K562 (cell line): ENCODE data around the gene DYSF. TPM values are rescaled to one million over a fixed set of nuclear protein-coding genes. Genes with fewer than 3 reads are reported as not detected.

Source experiments
- ATAC-seq: fragments of 200-7000 bp; cut with Tn5 transposase; 3 replicates; pipeline ENCODE4 v1.9.1; 2020; ENCODE audit warnings: moderate library complexity
- BruUV-seq: library from RNA; stranded (reverse); fragments of 400-500 nt; replicated peaks from 2 replicates; lab custom pipeline; 2021; lab: Mats Ljungman, UMichigan
- CTCF ChIA-PET: fragments of 300-600 bp; formaldehyde crosslinking; extraction: SDS; loops from one replicate; lab custom pipeline; 2021; ENCODE audit warnings: low intra/inter-chr PET ratio; lab: Yijun Ruan, JAX
- POLR2A ChIA-PET: fragments of 300-600, 350-650 bp; sonication (Branson Sonifier 250); formaldehyde crosslinking; extraction: SDS; loops from one replicate; lab custom pipeline; 2021; ENCODE audit warnings: antibody characterized with exemption, inconsistent platforms; lab: Yijun Ruan, JAX
- DNase-seq, 4 experiments: peaks; one replicate each; pipeline versions ENCODE4 v3.0.0 to v3.0.0-alpha.2; 2011 to 2018; ENCODE audit warnings: low spot score in 3 of 4, mixed read lengths in 3 of 4; ENCODE audit errors: extremely low read depth in 1 of 4
- FAIRE-seq: peaks from 2 replicates; lab custom pipeline; 2011; peaks lifted over from hg19 to GRCh38; lab: Jason Lieb, UNC
- H2AFZ ChIP-seq: 2 replicates; pipeline ENCODE4 v1.6.0; 2011; ENCODE audit warnings: low read depth, low read length, control low read depth, inconsistent platforms
- H3K27ac ChIP-seq: fragments of 200-600 bp; 3 replicates; pipeline ENCODE4 v1.8.0; 2011; ENCODE audit warnings: low read depth, mild to moderate bottlenecking, control low read depth, inconsistent platforms, low read length, moderate library complexity, mixed read lengths; ENCODE audit errors: extremely low read depth
- H3K27me3 ChIP-seq, 2 experiments: fragments of 300-600 bp in 1 of 2; 2 replicates in 1 of 2; 3 replicates in 1 of 2; pipeline versions ENCODE4 v1.6.0 to v1.8.0; 2011; ENCODE audit warnings: inconsistent platforms in 2 of 2, low read length in 2 of 2, mild to moderate bottlenecking in 1 of 2, mixed read lengths in 1 of 2, moderate library complexity in 1 of 2; ENCODE audit not compliant: control insufficient read depth in 2 of 2, insufficient read depth in 2 of 2
- H3K36me3 ChIP-seq: fragments of 300-600 bp; 3 replicates; pipeline ENCODE4 v1.8.0; 2011; ENCODE audit warnings: mild to moderate bottlenecking, low read length, inconsistent platforms; ENCODE audit not compliant: control insufficient read depth, insufficient read depth
- H3K4me1 ChIP-seq, 2 experiments: fragments of 200-600 bp in 1 of 2; replicated peaks in 1 of 2; 2 replicates in 1 of 2; 3 replicates in 1 of 2; pipeline versions ENCODE4 v1.5.1 to v1.8.0; 2011; ENCODE audit warnings: inconsistent platforms in 2 of 2, low read length in 2 of 2, mild to moderate bottlenecking in 1 of 2, mixed read lengths in 1 of 2, moderate library complexity in 1 of 2; ENCODE audit not compliant: control insufficient read depth in 2 of 2, insufficient read depth in 2 of 2
- H3K4me2 ChIP-seq: 2 replicates; pipeline ENCODE4 v1.6.1; 2011; ENCODE audit warnings: low read length, control low read depth, inconsistent platforms, mixed read lengths; ENCODE audit not compliant: insufficient read depth
- H3K4me3 ChIP-seq: fragments of 200-600 bp; sonication (generic), shearing (Covaris generic); 2 replicates; pipeline ENCODE4 v1.5.1; 2016; ENCODE audit warnings: control low read depth, inconsistent platforms
- H3K79me2 ChIP-seq: fragments of 200-600 bp; 3 replicates; pipeline ENCODE4 v1.8.0; 2011; ENCODE audit warnings: low read length, inconsistent platforms; ENCODE audit not compliant: control insufficient read depth, insufficient read depth
- H3K9ac ChIP-seq, 2 experiments: 2 replicates each; pipeline versions ENCODE4 v1.6.0 to v1.6.1; 2011; ENCODE audit warnings: low read depth in 2 of 2, low read length in 2 of 2, control low read depth in 1 of 2, inconsistent platforms in 1 of 2, mild to moderate bottlenecking in 1 of 2, mixed read lengths in 1 of 2; ENCODE audit not compliant: insufficient read depth in 1 of 2
- H3K9me1 ChIP-seq: one replicate; pipeline ENCODE4 v1.6.0; 2011; ENCODE audit warnings: inconsistent platforms, mild to moderate bottlenecking, low read length, moderate library complexity; ENCODE audit not compliant: control insufficient read depth, insufficient read depth
- H3K9me3 ChIP-seq: replicated peaks from 2 replicates; pipeline ENCODE4 v1.5.1; 2011; ENCODE audit warnings: low read depth, low read length, inconsistent platforms; ENCODE audit not compliant: control insufficient read depth, insufficient read depth
- H4K20me1 ChIP-seq: replicated peaks from 2 replicates; pipeline ENCODE4 v1.6.1; 2011; ENCODE audit warnings: low read length, inconsistent platforms, mixed read lengths; ENCODE audit not compliant: control insufficient read depth, insufficient read depth
- CBFA2T3 ChIP-seq: fragments of 450-650 bp; IDR thresholded peaks from 2 replicates; pipeline ENCODE4 v1.6.1; 2017
- CTBP1 ChIP-seq: fragments of 450-650 bp; IDR thresholded peaks from 2 replicates; pipeline ENCODE4 v1.6.1; 2016; ENCODE audit warnings: borderline replicate concordance
- E2F6 ChIP-seq, 2 experiments: IDR thresholded peaks; 2 replicates each; pipeline ENCODE4 v1.6.1; 2011; ENCODE audit warnings: borderline replicate concordance in 1 of 2, control low read depth in 1 of 2, low read depth in 1 of 2, low read length in 1 of 2, mild to moderate bottlenecking in 1 of 2, mixed read lengths in 1 of 2, moderate library complexity in 1 of 2; ENCODE audit not compliant: insufficient read depth in 1 of 2, insufficient read length in 1 of 2, poor library complexity in 1 of 2, severe bottlenecking in 1 of 2; ENCODE audit errors: extremely low read depth in 1 of 2
- EP300 ChIP-seq: IDR thresholded peaks from 2 replicates; pipeline ENCODE4 v1.6.1; 2012; ENCODE audit warnings: low read length, improper control_type of control experiment
- EZH2 ChIP-seq: IDR thresholded peaks from 2 replicates; pipeline ENCODE4 v1.6.1; 2012; ENCODE audit warnings: low read depth, mild to moderate bottlenecking, inconsistent platforms, low read length, borderline replicate concordance
- FOXA3 ChIP-seq, 2 experiments: fragments of 450-650 bp in 1 of 2; sonication (generic) in 1 of 2; formaldehyde crosslinking; IDR thresholded peaks in 1 of 2; conservative IDR thresholded peaks in 1 of 2; 2 replicates each; pipeline versions ENCODE4 v1.4.0 to v1.8.0; 2020 to 2022; ENCODE audit warnings: mild to moderate bottlenecking in 2 of 2, missing genetic modification reagents in 1 of 2
- FOXJ3 ChIP-seq: sonication (generic); formaldehyde crosslinking; IDR thresholded peaks from 2 replicates; pipeline ENCODE4 v1.4.0; 2020; ENCODE audit warnings: mild to moderate bottlenecking, missing genetic modification reagents
- HDGF ChIP-seq: fragments of 450-650 bp; IDR thresholded peaks from 2 replicates; pipeline ENCODE4 v1.6.1; 2016
- NCOA2 ChIP-seq, 2 experiments: fragments of 450-650 bp; IDR thresholded peaks; 2 replicates each; pipeline ENCODE4 v1.6.1; 2018; ENCODE audit warnings: mild to moderate bottlenecking in 2 of 2, moderate library complexity in 1 of 2; ENCODE audit not compliant: partially characterized antibody in 2 of 2
- NFE2 ChIP-seq: IDR thresholded peaks from 2 replicates; pipeline ENCODE4 v1.6.1; 2014; ENCODE audit warnings: antibody characterized with exemption, low read depth
- NRF1 ChIP-seq, 2 experiments: fragments of 450-650 bp; IDR thresholded peaks in 1 of 2; conservative IDR thresholded peaks in 1 of 2; 2 replicates each; pipeline ENCODE4 v1.6.1; 2014; ENCODE audit warnings: mild to moderate bottlenecking in 2 of 2
- PHF8 ChIP-seq: fragments of 200-600 bp; sonication (generic); IDR thresholded peaks from 2 replicates; pipeline ENCODE4 v1.6.1; 2012; ENCODE audit warnings: mixed run types, mild to moderate bottlenecking, inconsistent platforms, low read length, moderate library complexity, borderline replicate concordance
- POLR2AphosphoS5 ChIP-seq: IDR thresholded peaks from 2 replicates; pipeline ENCODE4 v1.6.1; 2011; ENCODE audit warnings: mild to moderate bottlenecking, low read depth, low read length, moderate library complexity; ENCODE audit not compliant: control insufficient read depth, insufficient read depth
- PTRF ChIP-seq: fragments of 450-650 bp; IDR thresholded peaks from 2 replicates; pipeline ENCODE4 v1.6.1; 2016; ENCODE audit warnings: mild to moderate bottlenecking, missing genetic modification characterization, missing compliant biosample characterization
- RFX7 ChIP-seq: fragments of 250-450 bp; sonication (Bioruptor Pico); IDR thresholded peaks from 2 replicates; pipeline ENCODE4 v1.5.1; 2021; ENCODE audit warnings: mild to moderate bottlenecking
- RNF2 ChIP-seq: sonication (generic); IDR thresholded peaks from 2 replicates; pipeline ENCODE4 v1.6.1; 2016
- TFAP4 ChIP-seq: sonication (generic); formaldehyde crosslinking; IDR thresholded peaks from 2 replicates; pipeline ENCODE4 v1.8.0; 2022; ENCODE audit warnings: missing genetic modification reagents, mild to moderate bottlenecking, moderate library complexity, borderline replicate concordance
- ZBTB17 ChIP-seq: fragments of 450-650 bp; formaldehyde crosslinking; IDR thresholded peaks from 2 replicates; pipeline ENCODE4 v1.4.0; 2020; ENCODE audit warnings: mild to moderate bottlenecking
- ZBTB34 ChIP-seq: fragments of 250-450 bp; sonication (Bioruptor Pico); IDR thresholded peaks from 2 replicates; pipeline ENCODE4 v1.8.0; 2021; ENCODE audit warnings: mild to moderate bottlenecking, moderate library complexity
- ZNF583 ChIP-seq: fragments of 250-450 bp; sonication (Bioruptor Pico); IDR thresholded peaks from 2 replicates; pipeline ENCODE4 v1.4.0; 2020
- ZNF589 ChIP-seq: fragments of 200-800 bp; sonication (Bioruptor generic); IDR thresholded peaks from 2 replicates; pipeline ENCODE4 v1.6.1; 2016; ENCODE audit warnings: low read depth, missing genetic modification characterization, missing compliant biosample characterization
- ZNF717 ChIP-seq: fragments of 250-450 bp; sonication (Bioruptor Pico); IDR thresholded peaks from 2 replicates; pipeline ENCODE4 v1.5.0; 2021
- WGBS: fragments of 100-300 bp; shearing (Covaris generic); methylation state at CpG from one replicate; pipeline ENCODE4 v1.1.6; 2016; ENCODE audit warnings: low coverage, mixed read lengths; ENCODE audit not compliant: insufficient coverage; ENCODE audit errors: missing lambda C conversion rate; 5-methylcytosine and 5-hydroxymethylcytosine counted together
- in situ Hi-C: fragments of 300-500 bp; cut with MboI; formaldehyde crosslinking; loops from 4 replicates; pipeline ENCODE4 v1.15.0; 2018; ENCODE audit warnings: inconsistent platforms, mixed read lengths
- intact Hi-C: fragments of 100-400 bp; cut with micrococcal nuclease; formaldehyde crosslinking; loops from 2 replicates; pipeline ENCODE4 v1.14.2; 2022
- polyA plus RNA-seq, 8 experiments: library from polyadenylated mRNA; depleted of rRNA in 4 of 8; stranded (reverse) in 5 of 8; unstranded in 3 of 8; fragments of >200 nt; fragmentation: Nextera tagmentation in 2 of 8; fragmentation: Illumina TruSeq in 1 of 8; extraction: Ambion mirVana in 2 of 8; extraction: Trizol in 1 of 8; gene quantifications; 2 replicates each; pipeline versions ENCODE4 v1.2.1 to v1.2.3, GENCODE V29; 2011 to 2014; ENCODE audit warnings: inconsistent platforms in 1 of 8, missing spikeins in 1 of 8
- total RNA-seq, 7 experiments: library from RNA; depleted of rRNA in 6 of 7; stranded (reverse); fragments of >200 nt in 6 of 7; fragmentation: Illumina TruSeq in 2 of 7; extraction: Trizol in 2 of 7; gene quantifications; 2 replicates each; pipeline versions ENCODE4 v1.2.1 to v1.2.3, GENCODE V29; 2011 to 2021; ENCODE audit warnings: low replicate concordance in 1 of 7

The DYSF gene
- total and polyA plus RNA-seq, 9 of the 15 experiments (the other 6 are each of a cell fraction or from before 2014, with no cell fraction given) = 0.01 to 0.80 (median 0.29) TPM

- BruUV-seq = no TSS peak
- Histone ChIP-seq H3K4me3 (no peak overlapping the region), H3K36me3 (no peaks in the 10 kb centered on the region), H3K79me2 (no peaks in the 10 kb centered on the region), H3K4me2 (no peak overlapping the region), H3K9me1 (no peaks in the 10 kb centered on the region), H3K9ac (no peak overlapping the region; a peak in 1 of 4 replicates), H2AFZ (peak overlapping the region; percentile 42), H3K27me3 (no peaks in the 10 kb centered on the region), H4K20me1 (no peaks in the 10 kb centered on the region; the same call in 1 of the 2 replicates), H3K4me1 (peaks cover 20 to 31% of the 10 kb centered on the region in 2 experiments), H3K9me3 (no peaks in the 10 kb centered on the region), H3K27ac (no peak overlapping the region; the same call in 2 of the 3 replicates)
- CTCF ChIA-PET = no interaction called here
- in situ Hi-C loops = no loop called here
- DNase-seq (peak; percentile 85 to 89 (median 88)), ATAC-seq (peak; percentile 93), FAIRE-seq (peak; percentile 93)
- POLR2A ChIA-PET = interaction anchor here (0.7 to 1.0 kb wide), 5 partner anchors 8 to 331 kb away, joined by 3 to 4 read pairs (median 3); no protein-coding TSS in a partner anchor
- intact Hi-C loops = loop anchor here (5.0 kb wide), 1 partner anchor 385 kb away; the partner anchor contains the start of gene NAGK
- 0% methylated on average over 2 of the region's 2 CpGs for WGBS
- TF ChIP-seq PTRF (tag) (no peak), NCOA2 (IDR thresholded peaks at IDR 0.05; ENCODE audit: partially characterized antibody in 2 of 2) (no peak), RNF2 (no peak; the same call in 1 of the 2 replicates), EZH2 (no peak), NFE2 (peak; percentile 43; the same call in 1 of the 2 replicates), POLR2AphosphoS5 (peak; percentile 46; the same call in 1 of the 2 replicates), HDGF (no peak), ZBTB17 (CRISPR knock-in tag) (no peak), FOXA3 (CRISPR knock-in tag; conservative IDR thresholded peaks at IDR 0.05 in 1 of 2, IDR thresholded peaks at IDR 0.05 in 1 of 2) (no peak), FOXJ3 (no peak), CBFA2T3 (peak; percentile 75), CTBP1 (peak; percentile 82), ZNF717 (no peak), ZBTB34 (CRISPR knock-in tag) (no peak), NRF1 (conservative IDR thresholded peaks at IDR 0.05 in 1 of 2, IDR thresholded peaks at IDR 0.05 in 1 of 2) (no peak), EP300 (peak; percentile 28; the same call in 1 of the 2 replicates), TFAP4 (CRISPR knock-in tag) (peak; percentile 81), ZNF589 (CRISPR knock-in tag) (no peak), ZNF583 (CRISPR knock-in tag) (no peak), RFX7 (CRISPR knock-in tag) (no peak), PHF8 (no peak), E2F6 (IDR thresholded peaks at IDR 0.05; ENCODE audit: borderline replicate concordance in 1 of 2, extremely low read depth in 1 of 2, insufficient read depth in 1 of 2, insufficient read length in 1 of 2, low read depth in 1 of 2, low read length in 1 of 2, poor library complexity in 1 of 2, severe bottlenecking in 1 of 2) (peak in 1 of 2 experiments; percentile 43)
Measured at GRCh38 chr2:71452565-71452964, 796 bp upstream of the DYSF start.
